Measurements from ENCODE around the gene CDKAL1.
"Not testable (repeated sequence)": the region's sequence is repeated elsewhere in the genome, so short reads cannot be mapped to it uniquely, and the experiment has no call there.

Gene CDKAL1

DNA sequence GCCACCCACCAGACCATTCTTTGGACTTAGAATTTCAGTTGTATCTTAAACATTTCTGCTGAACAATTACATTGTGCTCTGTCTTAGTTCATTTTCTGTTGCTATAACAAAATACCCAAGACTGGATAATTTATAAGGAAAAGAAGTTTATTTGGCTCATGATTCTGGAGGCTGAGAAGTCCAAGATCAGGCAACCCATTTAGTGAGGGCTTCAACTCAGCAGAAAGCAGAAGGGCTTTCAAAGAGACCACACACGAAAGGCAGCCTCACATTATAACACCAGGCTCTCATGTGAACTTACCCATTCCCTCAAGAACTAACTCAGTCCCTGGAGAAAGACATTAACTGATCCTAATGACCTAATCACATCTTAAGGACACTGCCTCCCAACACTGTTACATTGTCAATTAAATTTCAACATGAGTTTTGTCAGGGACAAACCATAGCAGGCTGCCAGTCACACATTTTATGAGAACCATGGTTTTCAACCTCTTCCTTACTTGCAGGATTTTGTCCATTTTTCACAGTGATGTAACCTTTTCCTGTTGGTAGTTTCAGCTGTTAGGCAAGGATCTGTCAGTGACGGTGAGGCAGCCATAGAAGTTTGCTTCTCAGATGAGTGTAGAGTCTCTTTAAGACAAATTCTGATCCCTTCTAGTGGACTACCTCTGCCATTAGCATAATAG, 659.7 kb downstream of the CDKAL1 start:
- no peak for DNase-seq

DNA sequence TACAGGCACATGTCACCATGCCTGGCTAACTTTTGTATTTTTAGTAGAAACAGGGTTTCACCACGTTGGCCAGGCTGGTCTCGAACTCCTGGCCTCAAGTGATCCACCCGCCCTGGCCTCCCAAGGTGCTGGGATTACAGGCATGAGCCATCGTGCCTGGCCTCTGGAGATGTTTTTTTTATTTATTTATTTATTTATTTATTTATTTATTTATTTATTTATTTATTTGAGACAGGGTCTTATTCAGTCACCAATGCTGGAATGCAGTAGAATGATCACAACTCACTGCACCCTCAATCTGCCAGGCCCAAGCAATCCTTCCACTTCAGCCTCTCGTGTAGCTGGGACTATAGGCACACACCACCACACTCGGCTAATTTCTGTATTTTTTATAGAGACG, 661.0 kb downstream of the CDKAL1 start:
- not testable (repeated sequence) for DNase-seq

DNA sequence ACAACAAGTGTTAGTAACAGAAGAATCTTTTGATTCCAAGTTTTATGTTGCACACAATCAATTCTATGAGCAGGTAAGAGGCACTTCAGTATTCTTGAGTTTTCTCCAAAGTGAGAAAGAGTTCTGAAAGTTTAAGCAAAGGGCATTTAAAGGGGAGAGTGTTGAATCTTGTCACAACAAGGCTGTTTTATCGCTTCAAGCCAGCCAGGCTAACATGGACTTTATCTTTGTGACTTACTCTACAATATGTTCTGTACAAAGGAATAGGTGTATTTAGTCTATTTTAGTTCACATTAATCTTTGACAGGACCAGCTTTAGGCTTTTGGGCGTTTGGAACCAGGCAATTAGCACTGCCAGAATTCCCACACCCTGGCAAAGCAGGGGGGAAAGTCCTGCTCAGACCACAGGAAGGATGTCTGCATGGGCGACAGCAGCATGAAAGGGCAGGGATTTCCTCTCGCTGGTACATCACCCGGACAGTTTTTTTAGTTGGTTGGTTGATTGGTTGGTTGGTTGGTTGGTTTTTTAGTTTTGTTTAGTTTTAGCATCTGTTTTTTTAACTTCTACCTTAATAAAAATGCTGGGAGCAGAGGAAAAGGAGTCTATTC, 663.9 kb downstream of the CDKAL1 start:
- no peak for DNase-seq

DNA sequence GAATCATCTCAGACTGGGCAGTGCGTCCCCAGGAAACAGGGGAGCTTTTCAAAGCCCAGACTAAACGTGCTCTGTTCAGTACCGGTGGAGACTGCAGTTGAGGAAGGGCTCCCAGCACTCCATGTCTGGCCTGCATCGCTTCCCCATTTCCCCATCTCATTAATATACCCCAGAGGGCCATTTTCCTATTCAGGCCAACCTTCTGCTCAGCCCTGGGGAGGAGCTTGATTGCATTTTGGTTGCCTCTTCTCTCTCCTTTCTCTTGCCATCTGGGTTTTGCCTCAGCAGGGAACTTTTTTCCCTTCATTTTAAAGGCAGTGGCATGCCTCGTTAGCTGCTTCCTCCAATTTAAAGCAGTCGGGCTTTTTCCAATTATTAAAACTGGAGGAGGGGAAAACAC, 665.0 kb downstream of the CDKAL1 start:
- no peak for DNase-seq

DNA sequence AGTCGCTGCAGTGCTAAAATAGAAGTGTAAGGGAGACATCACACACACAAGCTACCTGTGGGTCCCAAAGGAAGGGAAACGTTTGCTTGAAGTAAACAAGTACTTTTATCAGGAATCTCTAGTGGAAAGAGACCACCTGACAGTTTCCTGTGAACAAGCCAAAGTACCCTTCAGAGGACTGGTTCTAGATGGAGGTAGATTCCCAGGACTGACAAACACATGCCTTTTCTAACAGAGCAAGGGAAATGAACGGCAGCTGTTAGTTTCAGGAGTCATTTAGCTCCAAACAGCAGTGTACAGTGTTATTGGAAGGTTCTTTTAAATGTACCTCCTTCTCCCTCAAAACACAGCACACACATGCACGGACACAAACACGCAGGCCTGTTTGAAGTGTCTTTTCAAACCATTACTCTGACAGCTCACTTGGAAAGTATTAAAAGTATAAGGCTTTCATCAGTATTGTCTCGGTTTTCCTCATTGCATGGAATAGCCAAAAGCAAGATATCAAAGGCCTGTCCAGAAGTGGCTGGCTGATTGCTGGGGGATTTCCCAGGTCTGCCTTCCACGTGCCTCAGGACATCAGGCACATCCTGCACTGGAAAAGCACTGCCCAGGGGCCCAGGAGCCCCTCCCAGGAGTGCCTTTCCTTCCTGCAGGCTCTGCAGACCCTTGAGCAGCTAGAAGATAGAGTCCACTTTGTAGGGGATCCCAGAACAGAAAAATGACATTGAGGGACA, 666.0 kb downstream of the CDKAL1 start:
- DNase-seq: no peak

DNA sequence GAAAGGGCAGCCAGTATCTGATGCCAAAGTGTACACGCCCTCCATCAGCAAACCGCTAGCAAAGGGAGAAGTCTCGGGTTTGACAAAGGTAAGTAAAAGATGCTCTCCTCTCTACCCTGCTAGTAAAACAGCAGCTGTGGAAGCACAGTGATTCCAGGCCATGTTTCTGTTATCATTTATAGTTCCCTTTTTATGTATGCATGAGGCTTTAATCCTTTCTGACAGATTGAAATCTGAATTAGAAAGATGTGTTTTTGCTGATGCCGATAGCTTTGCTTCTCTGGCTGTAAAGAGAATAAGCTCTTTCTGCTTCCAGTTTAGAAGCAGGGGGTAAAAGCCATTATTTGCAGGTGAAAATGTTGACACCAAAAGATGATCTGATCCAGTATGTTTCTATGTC, 666.9 kb downstream of the CDKAL1 start:
- no peak for DNase-seq

DNA sequence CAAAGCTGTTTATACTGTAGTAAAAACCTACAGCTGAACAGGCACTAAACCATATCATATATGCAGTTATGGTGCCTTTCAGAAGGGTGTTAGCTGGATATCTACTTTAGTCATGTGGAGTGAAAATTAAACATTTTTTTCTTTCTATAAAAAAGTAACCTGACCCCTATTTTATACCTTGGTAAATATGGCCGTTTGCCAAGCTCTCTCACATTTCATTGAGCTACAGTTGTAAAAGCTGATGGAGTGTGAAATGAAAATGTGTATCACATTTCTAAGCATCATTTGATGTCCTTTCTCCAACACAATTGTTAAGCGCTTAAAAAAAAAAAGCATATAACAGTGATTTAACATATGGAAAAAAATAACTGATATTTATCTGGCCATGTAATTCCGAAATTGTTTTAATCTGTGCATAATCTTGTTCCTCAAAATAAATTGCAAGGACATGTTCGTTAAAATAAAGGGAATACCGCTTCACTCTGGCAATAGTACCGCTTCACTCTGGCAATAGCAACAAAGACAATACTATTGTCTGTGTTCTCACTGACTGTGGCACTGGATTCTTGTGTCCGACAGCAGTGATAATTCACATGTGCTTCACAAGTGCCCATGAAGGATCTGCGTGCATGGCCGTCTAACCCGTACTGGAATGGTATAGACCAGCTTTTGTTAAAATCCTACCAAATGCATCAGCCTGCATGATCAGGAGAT, 667.5 kb downstream of the CDKAL1 start:
- DNase-seq: no peak

DNA sequence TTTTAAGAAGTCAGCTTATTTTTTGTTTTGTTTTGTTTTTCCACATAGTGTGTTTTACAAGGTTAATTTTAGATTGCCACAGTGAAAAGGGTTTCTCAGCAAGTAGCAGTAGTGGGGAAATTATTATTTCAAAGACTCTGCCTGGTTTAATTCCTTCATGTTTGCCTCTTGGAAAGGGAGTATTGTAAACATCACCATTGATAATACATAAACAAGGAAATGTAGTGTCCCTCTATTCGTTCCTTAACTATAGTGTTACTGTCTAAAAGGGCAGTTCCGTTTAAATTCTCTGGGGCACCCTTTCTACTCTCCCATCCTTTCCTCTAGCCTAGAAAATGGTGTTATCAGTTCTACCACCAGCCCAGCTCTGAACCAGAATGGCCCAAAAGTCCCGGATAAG, 668.3 kb downstream of the CDKAL1 start:
- no peak for DNase-seq

DNA sequence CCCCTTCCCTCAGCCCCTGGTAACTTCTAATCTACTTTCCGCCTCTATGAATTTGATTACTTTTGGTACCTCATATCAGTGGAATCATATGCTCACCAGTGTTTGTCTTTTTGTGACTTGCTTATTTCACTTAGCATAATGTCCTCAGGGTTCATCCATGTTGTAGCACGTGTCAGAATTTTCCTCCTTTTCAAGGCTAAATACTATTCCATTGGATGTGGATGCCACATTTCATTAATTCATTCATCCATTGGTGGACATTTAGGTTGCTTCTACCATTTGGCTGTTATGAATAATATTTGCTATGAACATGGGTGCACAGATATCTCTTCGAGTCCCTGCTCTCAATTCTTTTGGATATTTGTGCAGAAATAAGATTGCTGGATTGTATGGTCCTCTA, 670.7 kb downstream of the CDKAL1 start:
- no peak for DNase-seq

DNA sequence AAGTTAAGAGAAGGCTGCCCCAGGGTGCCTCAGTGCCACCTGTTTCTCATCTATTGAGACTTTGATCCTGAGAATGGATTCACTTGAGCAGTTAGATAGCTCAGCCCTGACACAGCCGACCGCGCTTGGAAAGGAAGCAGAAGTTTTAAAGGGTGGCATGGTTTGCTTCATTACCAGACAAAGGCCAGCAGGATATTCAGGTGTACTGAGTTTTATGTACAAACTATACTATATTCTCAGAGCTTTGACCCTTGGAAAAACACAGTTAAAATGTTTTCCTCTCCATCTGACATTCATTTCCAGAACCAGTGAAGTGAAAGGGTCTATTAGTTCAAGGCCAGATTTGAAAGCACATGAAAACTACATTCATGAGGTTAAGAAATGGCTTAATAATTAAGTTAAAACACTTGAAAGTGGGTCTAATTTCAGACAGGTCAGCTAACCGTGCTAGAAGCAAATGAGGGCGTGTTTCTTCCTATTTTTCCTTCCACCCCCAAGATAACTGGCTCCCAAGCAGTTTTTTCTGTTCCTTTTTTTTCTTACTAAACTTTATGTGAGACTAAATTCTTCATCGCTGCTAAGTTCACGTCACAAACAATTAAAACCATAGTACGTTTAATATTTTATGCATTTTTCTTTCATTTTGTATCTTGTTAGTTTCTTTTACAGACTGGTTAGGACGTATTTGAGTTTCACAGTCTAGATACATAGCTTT, 674.0 kb downstream of the CDKAL1 start:
- DNase-seq: no peak

DNA sequence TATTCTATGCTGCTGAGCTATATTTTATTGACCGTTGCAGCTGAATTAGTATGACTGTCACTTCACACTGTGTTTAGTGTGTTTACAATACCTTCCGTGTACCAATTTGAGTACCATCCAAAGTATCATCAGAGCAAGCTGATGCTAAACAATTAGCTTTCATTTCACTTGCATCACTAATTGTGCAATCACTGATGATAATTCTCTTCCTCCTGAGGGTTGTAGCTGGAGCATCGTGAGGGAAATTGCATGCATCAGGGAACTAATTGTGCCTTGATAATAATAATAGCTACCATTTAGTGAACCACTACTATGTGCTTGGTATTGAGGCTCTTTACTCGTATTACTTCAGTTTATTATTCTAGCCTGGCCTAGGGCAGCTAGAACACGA, 674.5 kb downstream of the CDKAL1 start:
- DNase-seq: no peak

DNA sequence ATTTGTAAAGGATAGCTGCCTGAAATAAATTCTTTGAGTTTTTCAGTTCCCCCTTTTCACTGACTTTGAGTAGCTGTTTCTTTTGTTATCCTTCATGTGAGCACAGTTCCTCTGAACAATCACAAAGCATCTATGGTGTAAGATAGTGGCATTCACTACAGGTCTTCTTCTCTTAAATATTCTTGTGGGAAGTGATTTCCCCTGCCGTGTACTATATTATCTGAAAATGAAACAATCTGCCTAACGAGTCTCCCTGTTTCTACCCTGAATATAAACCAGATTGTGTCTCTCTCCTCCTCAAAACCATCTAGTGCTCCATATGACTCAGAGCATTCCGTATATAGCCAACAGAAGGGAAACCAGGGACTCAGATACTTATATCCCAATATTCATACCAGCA, 679.2 kb downstream of the CDKAL1 start:
- DNase-seq: no peak

DNA sequence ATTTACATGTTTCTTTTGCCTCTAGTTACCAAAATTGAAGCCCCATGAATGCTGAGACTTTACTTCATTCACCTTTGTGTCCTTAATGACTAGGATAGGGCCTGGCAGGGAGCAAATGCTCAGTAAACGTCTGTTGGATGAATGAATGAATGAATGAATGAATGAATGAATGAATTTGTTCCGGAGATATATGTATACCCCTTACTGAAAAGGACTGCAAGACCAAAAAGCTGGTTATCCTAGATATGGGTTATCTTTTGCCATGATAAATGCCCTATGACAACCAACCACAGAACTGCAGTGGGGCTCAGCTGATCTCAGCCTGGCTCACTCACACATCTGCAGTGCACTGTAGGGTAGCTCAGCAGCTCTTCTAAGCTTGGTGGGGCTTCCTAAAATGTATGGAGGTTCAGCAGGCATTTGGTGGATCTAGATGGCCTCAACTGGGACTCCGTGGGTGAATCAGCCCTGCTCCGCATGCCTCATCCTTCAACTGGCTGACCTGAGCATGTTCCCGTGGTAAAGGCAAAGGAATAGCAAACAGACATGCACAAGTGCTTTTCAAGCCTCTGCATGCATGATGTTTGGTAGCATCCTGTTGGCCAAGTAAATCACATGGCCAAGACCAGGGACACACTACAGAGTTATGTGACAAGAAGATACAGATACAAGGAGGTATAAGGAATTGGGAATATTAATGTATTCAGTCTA, 680.6 kb downstream of the CDKAL1 start:
- no peak for DNase-seq

DNA sequence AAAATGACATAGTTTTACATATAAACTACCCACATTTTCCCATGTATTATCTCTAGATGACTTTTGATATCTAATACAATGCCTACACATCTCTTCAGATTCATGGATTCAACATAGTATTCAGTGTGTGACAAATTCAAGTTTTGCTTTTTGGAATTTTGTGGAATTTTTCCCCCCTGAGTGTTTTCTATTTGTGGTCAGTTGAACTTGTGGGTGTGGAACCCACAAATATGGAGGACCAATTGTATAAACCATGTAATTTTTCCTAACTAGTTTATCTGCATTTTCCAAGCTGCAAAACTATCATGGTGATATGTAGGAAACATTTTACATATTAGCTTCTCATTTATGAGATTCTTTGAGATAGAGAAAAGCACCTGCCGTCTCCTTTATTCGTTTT, 685.0 kb downstream of the CDKAL1 start:
- no peak for DNase-seq

DNA sequence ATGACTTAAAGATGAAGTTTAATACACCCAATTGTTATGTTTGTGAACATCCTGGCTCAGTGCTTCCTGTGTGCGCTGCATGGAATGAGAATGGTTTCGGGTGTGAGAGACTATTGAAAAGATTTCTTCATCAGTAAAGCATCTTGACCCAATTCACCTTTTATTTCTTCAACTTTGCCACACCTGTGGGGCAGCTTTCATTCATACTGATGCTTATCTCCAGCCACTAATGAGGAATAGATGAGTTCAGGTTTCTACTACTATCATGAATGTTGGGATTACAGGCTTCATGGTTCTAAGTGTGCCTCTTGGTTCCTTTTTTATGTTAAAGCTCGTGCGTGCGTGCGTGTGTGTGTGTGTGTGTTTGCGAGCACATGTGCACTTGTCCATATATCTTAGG, 685.6 kb downstream of the CDKAL1 start:
- no peak for DNase-seq

DNA sequence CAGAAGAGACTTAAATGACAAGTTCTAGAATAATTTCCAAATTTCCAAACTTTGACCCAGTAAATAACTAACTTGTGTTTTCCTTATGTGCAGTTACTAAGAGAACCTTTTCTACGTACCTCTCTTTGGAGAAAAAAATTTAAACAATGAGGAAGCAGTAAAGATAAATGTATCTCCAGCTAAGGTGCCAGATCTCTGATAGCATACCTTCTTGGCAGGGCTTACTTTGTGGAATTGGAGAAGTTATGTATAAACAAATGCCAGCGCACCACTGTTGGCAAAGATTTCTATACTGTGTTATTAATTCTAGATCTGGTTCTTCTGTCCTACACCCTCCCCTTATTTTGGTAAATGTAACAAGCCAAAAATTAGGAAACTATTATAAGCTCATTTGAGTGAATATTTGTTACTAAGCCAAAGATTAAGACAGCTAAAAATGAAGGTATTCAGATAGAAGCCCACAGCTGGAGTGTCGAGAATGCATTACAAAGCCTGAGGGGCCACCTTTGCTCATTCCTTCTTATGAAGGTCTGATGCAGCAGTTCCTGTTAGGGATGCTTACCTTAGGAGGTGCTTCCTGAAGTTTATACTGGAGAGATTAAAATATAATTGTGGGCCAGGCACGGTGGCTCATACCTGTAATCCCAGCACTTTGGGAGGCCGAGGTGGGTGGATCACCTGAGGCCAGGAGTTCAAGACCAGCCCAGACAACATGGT, 686.2 kb downstream of the CDKAL1 start:
- no peak for DNase-seq

DNA sequence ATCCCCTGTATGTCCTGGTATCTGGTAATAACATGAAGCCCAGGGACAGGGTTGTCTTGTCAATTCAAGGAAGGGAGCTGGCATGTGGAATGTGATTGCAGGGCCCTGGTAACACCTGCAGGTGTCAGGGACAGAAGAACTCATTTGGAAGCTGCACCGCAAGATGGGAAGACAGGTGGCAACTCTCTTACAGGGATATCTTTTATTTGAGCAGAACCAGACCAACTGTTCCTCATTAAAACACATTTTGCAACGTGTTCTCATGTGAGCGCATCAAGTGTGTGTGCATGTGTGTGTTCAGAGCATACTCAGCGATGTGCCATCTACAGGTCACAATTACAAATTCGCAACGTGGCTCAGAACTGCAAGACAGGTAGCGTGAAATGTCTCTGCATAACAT, 688.4 kb downstream of the CDKAL1 start:
- no peak for DNase-seq

DNA sequence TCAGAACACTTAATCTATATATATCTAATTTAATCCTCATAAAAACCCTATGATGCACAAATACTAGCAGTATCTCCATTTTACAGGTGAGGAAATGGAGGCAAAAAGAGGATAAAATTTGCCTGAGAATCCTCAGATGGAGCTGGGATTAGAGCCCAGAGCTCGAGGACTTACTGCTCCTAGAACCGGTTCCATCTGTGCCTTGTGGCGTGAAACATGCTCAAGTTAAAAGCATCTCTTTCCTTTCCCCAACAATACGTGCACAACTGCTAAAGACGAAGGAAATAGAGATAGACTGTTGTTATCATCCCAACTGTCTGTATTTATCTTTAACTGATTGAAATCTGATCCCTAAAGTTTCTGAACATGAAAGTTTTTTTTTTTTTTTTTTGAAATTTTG, 691.7 kb downstream of the CDKAL1 start:
- no peak for DNase-seq

DNA sequence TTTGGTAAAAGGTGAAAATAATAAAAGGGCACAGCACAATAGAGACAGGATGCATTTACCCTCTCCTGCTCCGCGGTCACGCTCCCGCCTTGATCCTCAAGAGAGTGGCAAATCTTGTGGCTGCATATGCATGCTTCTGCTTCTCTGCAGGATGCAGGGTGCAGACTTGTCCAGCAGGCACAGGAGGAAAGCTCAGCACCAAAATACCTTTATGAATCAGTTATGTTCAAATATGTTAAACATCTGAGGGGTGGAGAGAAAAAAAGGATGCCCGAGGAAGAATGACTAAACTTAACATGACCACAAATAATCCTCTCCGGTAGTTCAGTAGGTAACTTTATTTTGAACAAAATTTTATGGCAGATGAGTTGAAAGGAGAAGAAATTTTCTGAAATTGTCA, 693.2 kb downstream of the CDKAL1 start:
- no peak for DNase-seq

DNA sequence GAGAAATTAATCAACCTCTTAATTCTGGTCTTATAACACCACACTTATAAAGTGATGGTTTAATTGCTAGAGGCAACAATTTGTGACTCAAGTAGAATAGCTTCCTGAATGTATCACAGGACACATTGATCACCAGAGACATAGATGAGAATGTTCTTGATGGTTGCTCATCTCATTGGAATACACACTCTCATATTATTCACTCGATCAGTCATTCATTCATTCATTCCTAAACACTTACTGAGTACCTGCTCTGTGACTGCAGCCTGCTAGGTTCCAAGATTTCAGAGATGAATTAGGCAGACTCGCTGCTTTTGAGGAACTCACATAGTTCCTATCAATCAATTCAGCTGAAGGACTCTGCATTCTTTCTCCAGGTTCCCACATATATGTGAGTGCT, 694.2 kb downstream of the CDKAL1 start:
- DNase-seq: no peak

DNA sequence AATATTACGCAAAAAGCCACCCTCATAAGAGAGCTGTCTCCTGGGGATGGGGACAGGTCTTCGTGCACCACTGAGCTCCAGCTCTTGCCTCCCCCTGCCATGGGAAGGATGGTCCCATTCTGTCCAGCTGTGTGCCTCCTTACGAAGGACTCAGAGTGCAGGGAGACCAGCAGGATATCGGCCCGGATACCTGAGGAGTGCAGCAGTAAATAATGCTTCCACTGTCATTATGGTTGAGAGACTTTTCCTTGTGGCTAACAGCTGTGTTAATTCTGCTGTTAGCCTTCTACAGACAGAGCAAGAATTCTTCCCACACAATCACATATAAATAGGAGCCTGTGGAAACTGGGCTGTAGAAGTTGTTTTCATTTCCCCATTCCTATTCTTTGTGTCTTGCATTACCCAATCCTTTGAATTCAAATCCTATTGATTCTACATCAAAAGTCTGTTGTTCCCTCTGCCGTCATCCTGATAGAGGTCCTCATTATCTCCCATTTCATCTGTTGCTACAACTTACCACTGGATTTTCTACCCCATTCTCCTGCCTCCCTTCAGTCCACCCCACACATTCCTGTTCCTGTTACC, 694.7 kb downstream of the CDKAL1 start:
- no peak for DNase-seq
